Panc1 (cell line): Measurements from ENCODE around the gene PSME3IP1. TPM values are rescaled to one million over a fixed set of nuclear protein-coding genes. Genes with fewer than 3 reads are reported as not detected.

Experiments used
- ATAC-seq: fragments of 200-7000 bp; cut with Tn5 transposase; 2 replicates; pipeline ENCODE4 v1.9.1; 2020; ENCODE audit warnings: mild to moderate bottlenecking, moderate library complexity
- BruUV-seq: library from RNA; stranded (reverse); fragments of 400-500 nt; replicated peaks from 2 replicates; lab custom pipeline; 2021; lab: Mats Ljungman, UMichigan
- CTCF ChIA-PET: fragments of 300-600 bp; sonication (Branson Sonifier 250); formaldehyde crosslinking; loops from one replicate; lab custom pipeline; 2022; ENCODE audit warnings: antibody characterized with exemption; lab: Charles Lee
- POLR2A ChIA-PET: fragments of 300-600 bp; sonication (Branson Sonifier 250); formaldehyde crosslinking; loops from one replicate; lab custom pipeline; 2022; ENCODE audit warnings: antibody characterized with exemption; lab: Charles Lee
- DNase-seq: peaks from one replicate; pipeline ENCODE4 v3.0.0-alpha.2; 2010; ENCODE audit warnings: low read depth, low spot score
- H3K27ac ChIP-seq: 2 replicates; pipeline ENCODE4 v1.5.1; 2011; ENCODE audit warnings: mild to moderate bottlenecking, low read length, inconsistent platforms
- H3K27me3 ChIP-seq: fragments of 200-500 bp; sonication (Bioruptor generic); 2 replicates; pipeline ENCODE4 v1.6.0; 2014; ENCODE audit warnings: low read length, inconsistent platforms; ENCODE audit not compliant: control insufficient read depth, insufficient read depth
- H3K36me3 ChIP-seq: fragments of 200-500 bp; sonication (Bioruptor generic); 2 replicates; pipeline ENCODE4 v1.5.1; 2014; ENCODE audit warnings: inconsistent platforms, mild to moderate bottlenecking, low read length, moderate library complexity; ENCODE audit not compliant: control insufficient read depth, insufficient read depth
- H3K4me1 ChIP-seq: 2 replicates; pipeline ENCODE4 v1.5.1; 2011; ENCODE audit warnings: inconsistent platforms, mild to moderate bottlenecking, low read length, moderate library complexity; ENCODE audit not compliant: control insufficient read depth, insufficient read depth
- H3K4me3 ChIP-seq, 2 experiments: 2 replicates each; pipeline ENCODE4 v1.5.1; 2011 to 2012; ENCODE audit warnings: low read depth in 2 of 2, low read length in 2 of 2, mild to moderate bottlenecking in 2 of 2, inconsistent platforms in 1 of 2, moderate library complexity in 1 of 2
- H3K9me3 ChIP-seq: fragments of 200-500 bp; sonication (Bioruptor generic); 2 replicates; pipeline ENCODE4 v1.5.1; 2014; ENCODE audit warnings: low read depth, mild to moderate bottlenecking, inconsistent platforms, low read length, moderate library complexity; ENCODE audit not compliant: control insufficient read depth, insufficient read depth
- CTCF ChIP-seq: fragments of 450-650 bp; IDR thresholded peaks from 2 replicates; pipeline ENCODE4 v1.5.1; 2017; ENCODE audit warnings: mild to moderate bottlenecking
- POLR2AphosphoS5 ChIP-seq: IDR thresholded peaks from 2 replicates; pipeline ENCODE4 v1.6.1; 2012; ENCODE audit warnings: mild to moderate bottlenecking, low read depth, low read length, moderate library complexity
- REST ChIP-seq, 2 experiments: IDR thresholded peaks; 2 replicates each; pipeline ENCODE4 v1.6.1; 2011 to 2012; ENCODE audit warnings: low read depth in 2 of 2, control low read depth in 1 of 2, low read length in 1 of 2, mild to moderate bottlenecking in 1 of 2, moderate library complexity in 1 of 2; ENCODE audit not compliant: insufficient read depth in 1 of 2
- SIN3A ChIP-seq: IDR thresholded peaks from 2 replicates; pipeline ENCODE4 v1.6.1; 2012; ENCODE audit warnings: low read depth, mild to moderate bottlenecking, low read length, moderate library complexity, borderline replicate concordance; ENCODE audit not compliant: insufficient read depth
- TCF7L2 ChIP-seq: IDR thresholded peaks from 2 replicates; pipeline ENCODE4 v1.6.1; 2011; ENCODE audit warnings: mild to moderate bottlenecking, low read depth, low read length, inconsistent platforms
- in situ Hi-C: cut with HindIII; loops from 2 replicates; pipeline ENCODE4 v1.10.0; 2016; ENCODE audit warnings: low sequenced_read_pairs, low pct_unique_long_range_greater_than_20kb
- intact Hi-C: fragments of 100-400 bp; cut with micrococcal nuclease; formaldehyde crosslinking; loops from one replicate; pipeline ENCODE4 v1.10.0; 2022; ENCODE audit not compliant: unreplicated experiment
- total RNA-seq: library from RNA; stranded (reverse); gene quantifications from one replicate; pipeline ENCODE4 v1.2.1, GENCODE V29; 2021; ENCODE audit not compliant: unreplicated experiment

PSME3IP1 gene
- total RNA-seq, 1 experiment from 2014 or later: 67.6 TPM

GRCh38 chr16:57113664-57114063 lies 72.2 kb downstream of the PSME3IP1 start:
- no peak for DNase-seq
- H3K4me3 ChIP-seq: no peak overlapping the region
- no TSS peak for BruUV-seq
- in situ Hi-C loops (no loop called here), intact Hi-C loops (no loop called here)
- H3K27me3 ChIP-seq: no peaks in the 10 kb centered on the region
- CTCF ChIA-PET: no interaction called here
- no peaks in the 10 kb centered on the region for H3K36me3 ChIP-seq
- TF ChIP-seq REST (IDR thresholded peaks at IDR 0.05; ENCODE audit: insufficient read depth in 1 of 2, low read depth in 2 of 2, low read length in 1 of 2): no peak
- no peak for TF ChIP-seq POLR2AphosphoS5
- TF ChIP-seq SIN3A: no peak
- TF ChIP-seq CTCF: no peak
- TF ChIP-seq TCF7L2: no peak
- POLR2A ChIA-PET: no interaction called here
- no peaks in the 10 kb centered on the region for H3K9me3 ChIP-seq
- no peak for ATAC-seq
- no peaks in the 10 kb centered on the region for H3K4me1 ChIP-seq
- no peak overlapping the region for H3K27ac ChIP-seq

DNA sequence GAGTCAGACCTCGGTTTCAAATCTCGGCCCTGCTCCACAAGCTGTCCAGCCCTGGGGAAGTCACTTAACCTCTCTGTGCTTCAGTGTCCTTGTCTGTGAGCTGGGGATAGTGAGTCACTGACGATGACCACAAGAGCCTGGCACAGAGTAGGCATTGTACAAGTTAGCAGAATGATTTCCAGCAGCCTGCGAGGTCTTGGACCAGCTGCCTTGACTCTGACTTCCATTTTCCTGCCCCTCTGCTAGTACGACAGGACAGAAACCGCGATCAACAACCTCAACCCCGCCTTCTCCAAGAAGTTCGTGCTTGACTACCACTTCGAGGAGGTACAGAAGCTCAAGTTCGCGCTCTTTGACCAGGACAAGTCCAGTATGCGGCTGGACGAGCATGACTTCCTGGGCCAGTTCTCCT lies 72.8 kb downstream of the PSME3IP1 start:
- BruUV-seq: no TSS peak
- peak; percentile 40; the same call in 1 of the 2 replicates for ATAC-seq
- no peak overlapping the region for H3K27ac ChIP-seq
- H3K36me3 ChIP-seq: no peaks in the 10 kb centered on the region
- ChIA-PET POLR2A (no interaction called here), CTCF (no interaction called here)
- in situ Hi-C loops: no loop called here
- no peaks in the 10 kb centered on the region for H3K27me3 ChIP-seq
- DNase-seq: no peak
- TF ChIP-seq POLR2AphosphoS5 (no peak), REST (IDR thresholded peaks at IDR 0.05; ENCODE audit: insufficient read depth in 1 of 2, low read depth in 2 of 2, low read length in 1 of 2) (no peak), CTCF (no peak), TCF7L2 (no peak), SIN3A (no peak)
- intact Hi-C loops: no loop called here
- no peak overlapping the region for H3K4me3 ChIP-seq
- no peaks in the 10 kb centered on the region for H3K9me3 ChIP-seq
- H3K4me1 ChIP-seq: no peaks in the 10 kb centered on the region
